K562 (cell line): ENCODE data around the gene SPATA3. TPM values are rescaled to one million over a fixed set of nuclear protein-coding genes. Genes with fewer than 3 reads are reported as not detected.

Experiments used
- ATAC-seq: fragments of 200-7000 bp; cut with Tn5 transposase; 3 replicates; pipeline ENCODE4 v1.9.1; 2020; ENCODE audit warnings: moderate library complexity
- BruUV-seq: library from RNA; stranded (reverse); fragments of 400-500 nt; replicated peaks from 2 replicates; lab custom pipeline; 2021; lab: Mats Ljungman, UMichigan
- CTCF ChIA-PET: fragments of 300-600 bp; formaldehyde crosslinking; extraction: SDS; loops from one replicate; lab custom pipeline; 2021; ENCODE audit warnings: low intra/inter-chr PET ratio; lab: Yijun Ruan, JAX
- POLR2A ChIA-PET: fragments of 300-600, 350-650 bp; sonication (Branson Sonifier 250); formaldehyde crosslinking; extraction: SDS; loops from one replicate; lab custom pipeline; 2021; ENCODE audit warnings: antibody characterized with exemption, inconsistent platforms; lab: Yijun Ruan, JAX
- DNase-seq, 4 experiments: peaks; one replicate each; pipeline versions ENCODE4 v3.0.0 to v3.0.0-alpha.2; 2011 to 2018; ENCODE audit warnings: low spot score in 3 of 4, mixed read lengths in 3 of 4; ENCODE audit errors: extremely low read depth in 1 of 4
- FAIRE-seq: peaks from 2 replicates; lab custom pipeline; 2011; peaks lifted over from hg19 to GRCh38; lab: Jason Lieb, UNC
- H2AFZ ChIP-seq: 2 replicates; pipeline ENCODE4 v1.6.0; 2011; ENCODE audit warnings: low read depth, low read length, control low read depth, inconsistent platforms
- H3K27ac ChIP-seq: fragments of 200-600 bp; 3 replicates; pipeline ENCODE4 v1.8.0; 2011; ENCODE audit warnings: low read depth, mild to moderate bottlenecking, control low read depth, inconsistent platforms, low read length, moderate library complexity, mixed read lengths; ENCODE audit errors: extremely low read depth
- H3K27me3 ChIP-seq, 2 experiments: fragments of 300-600 bp in 1 of 2; 2 replicates in 1 of 2; 3 replicates in 1 of 2; pipeline versions ENCODE4 v1.6.0 to v1.8.0; 2011; ENCODE audit warnings: inconsistent platforms in 2 of 2, low read length in 2 of 2, mild to moderate bottlenecking in 1 of 2, mixed read lengths in 1 of 2, moderate library complexity in 1 of 2; ENCODE audit not compliant: control insufficient read depth in 2 of 2, insufficient read depth in 2 of 2
- H3K36me3 ChIP-seq: fragments of 300-600 bp; 3 replicates; pipeline ENCODE4 v1.8.0; 2011; ENCODE audit warnings: mild to moderate bottlenecking, low read length, inconsistent platforms; ENCODE audit not compliant: control insufficient read depth, insufficient read depth
- H3K4me1 ChIP-seq, 2 experiments: fragments of 200-600 bp in 1 of 2; replicated peaks in 1 of 2; 2 replicates in 1 of 2; 3 replicates in 1 of 2; pipeline versions ENCODE4 v1.5.1 to v1.8.0; 2011; ENCODE audit warnings: inconsistent platforms in 2 of 2, low read length in 2 of 2, mild to moderate bottlenecking in 1 of 2, mixed read lengths in 1 of 2, moderate library complexity in 1 of 2; ENCODE audit not compliant: control insufficient read depth in 2 of 2, insufficient read depth in 2 of 2
- H3K4me2 ChIP-seq: 2 replicates; pipeline ENCODE4 v1.6.1; 2011; ENCODE audit warnings: low read length, control low read depth, inconsistent platforms, mixed read lengths; ENCODE audit not compliant: insufficient read depth
- H3K4me3 ChIP-seq: fragments of 200-600 bp; sonication (generic), shearing (Covaris generic); 2 replicates; pipeline ENCODE4 v1.5.1; 2016; ENCODE audit warnings: control low read depth, inconsistent platforms
- H3K79me2 ChIP-seq: fragments of 200-600 bp; 3 replicates; pipeline ENCODE4 v1.8.0; 2011; ENCODE audit warnings: low read length, inconsistent platforms; ENCODE audit not compliant: control insufficient read depth, insufficient read depth
- H3K9ac ChIP-seq, 2 experiments: 2 replicates each; pipeline versions ENCODE4 v1.6.0 to v1.6.1; 2011; ENCODE audit warnings: low read depth in 2 of 2, low read length in 2 of 2, control low read depth in 1 of 2, inconsistent platforms in 1 of 2, mild to moderate bottlenecking in 1 of 2, mixed read lengths in 1 of 2; ENCODE audit not compliant: insufficient read depth in 1 of 2
- H3K9me1 ChIP-seq: one replicate; pipeline ENCODE4 v1.6.0; 2011; ENCODE audit warnings: inconsistent platforms, mild to moderate bottlenecking, low read length, moderate library complexity; ENCODE audit not compliant: control insufficient read depth, insufficient read depth
- H3K9me3 ChIP-seq: replicated peaks from 2 replicates; pipeline ENCODE4 v1.5.1; 2011; ENCODE audit warnings: low read depth, low read length, inconsistent platforms; ENCODE audit not compliant: control insufficient read depth, insufficient read depth
- H4K20me1 ChIP-seq: replicated peaks from 2 replicates; pipeline ENCODE4 v1.6.1; 2011; ENCODE audit warnings: low read length, inconsistent platforms, mixed read lengths; ENCODE audit not compliant: control insufficient read depth, insufficient read depth
- CREB5 ChIP-seq: fragments of 250-450 bp; sonication (Bioruptor Pico); IDR thresholded peaks from 2 replicates; pipeline ENCODE4 v1.5.0; 2020; ENCODE audit warnings: mild to moderate bottlenecking
- CTCFL ChIP-seq: IDR thresholded peaks from 2 replicates; pipeline ENCODE4 v1.6.1; 2011; ENCODE audit warnings: borderline replicate concordance, low read depth, mild to moderate bottlenecking, moderate library complexity, low read length; ENCODE audit not compliant: insufficient read depth, poor library complexity, severe bottlenecking
- PHTF2 ChIP-seq: fragments of 250-450 bp; sonication (Bioruptor Pico); IDR thresholded peaks from 2 replicates; pipeline ENCODE4 v1.5.0; 2021; ENCODE audit warnings: mild to moderate bottlenecking
- TFAM ChIP-seq: fragments of 250-450 bp; sonication (Bioruptor Pico); conservative IDR thresholded peaks from 2 replicates; pipeline ENCODE4 v1.5.0; 2021; ENCODE audit warnings: mild to moderate bottlenecking, moderate library complexity
- YY1 ChIP-seq, 3 experiments: IDR thresholded peaks; 2 replicates each; pipeline ENCODE4 v1.6.1; 2011; ENCODE audit warnings: low read length in 2 of 3, mild to moderate bottlenecking in 2 of 3, moderate library complexity in 2 of 3, borderline replicate concordance in 1 of 3, control low read depth in 1 of 3, low read depth in 1 of 3; ENCODE audit not compliant: insufficient read depth in 3 of 3, insufficient replicate concordance in 2 of 3, control insufficient read depth in 1 of 3, insufficient read length in 1 of 3; ENCODE audit errors: extremely low read depth in 1 of 3
- ZNF134 ChIP-seq: fragments of 250-450 bp; sonication (Bioruptor Pico); conservative IDR thresholded peaks from 2 replicates; pipeline ENCODE4 v1.4.0; 2020
- WGBS: fragments of 100-300 bp; shearing (Covaris generic); methylation state at CpG from one replicate; pipeline ENCODE4 v1.1.6; 2016; ENCODE audit warnings: low coverage, mixed read lengths; ENCODE audit not compliant: insufficient coverage; ENCODE audit errors: missing lambda C conversion rate; 5-methylcytosine and 5-hydroxymethylcytosine counted together
- in situ Hi-C: fragments of 300-500 bp; cut with MboI; formaldehyde crosslinking; loops from 4 replicates; pipeline ENCODE4 v1.15.0; 2018; ENCODE audit warnings: inconsistent platforms, mixed read lengths
- intact Hi-C: fragments of 100-400 bp; cut with micrococcal nuclease; formaldehyde crosslinking; loops from 2 replicates; pipeline ENCODE4 v1.14.2; 2022
- polyA plus RNA-seq, 8 experiments: library from polyadenylated mRNA; depleted of rRNA in 4 of 8; stranded (reverse) in 5 of 8; unstranded in 3 of 8; fragments of >200 nt; fragmentation: Nextera tagmentation in 2 of 8; fragmentation: Illumina TruSeq in 1 of 8; extraction: Ambion mirVana in 2 of 8; extraction: Trizol in 1 of 8; gene quantifications; 2 replicates each; pipeline versions ENCODE4 v1.2.1 to v1.2.3, GENCODE V29; 2011 to 2014; ENCODE audit warnings: inconsistent platforms in 1 of 8, missing spikeins in 1 of 8
- total RNA-seq, 7 experiments: library from RNA; depleted of rRNA in 6 of 7; stranded (reverse); fragments of >200 nt in 6 of 7; fragmentation: Illumina TruSeq in 2 of 7; extraction: Trizol in 2 of 7; gene quantifications; 2 replicates each; pipeline versions ENCODE4 v1.2.1 to v1.2.3, GENCODE V29; 2011 to 2021; ENCODE audit warnings: low replicate concordance in 1 of 7

Gene SPATA3
- total and polyA plus RNA-seq, 9 of the 15 experiments (the other 6 are each of a cell fraction or from before 2014, with no cell fraction given): not detected

DNA sequence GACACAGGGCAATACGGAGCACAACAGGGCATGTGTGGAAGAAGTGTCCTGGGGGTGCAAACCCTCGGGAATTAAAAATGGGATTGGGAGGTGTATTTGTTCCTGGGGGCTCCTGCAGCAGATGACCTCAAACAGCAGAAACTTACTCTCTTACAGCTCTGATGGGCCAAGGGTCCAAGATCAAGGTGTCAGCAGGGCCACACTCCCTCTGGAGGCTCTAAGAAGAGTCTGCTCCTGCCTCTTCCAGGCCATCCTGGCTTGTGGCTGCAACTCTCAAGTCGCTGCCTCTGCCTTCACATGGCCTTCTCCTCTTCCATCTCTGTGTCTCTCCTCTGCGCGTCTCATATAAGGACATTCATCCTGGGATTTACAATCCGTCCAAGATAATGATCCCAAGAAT, 12.4 kb upstream of the SPATA3 start (continued):
- TF ChIP-seq CTCFL (no peak), ZNF134 (no peak)
- TF ChIP-seq, all 486 proteins: peak for 0

DNA sequence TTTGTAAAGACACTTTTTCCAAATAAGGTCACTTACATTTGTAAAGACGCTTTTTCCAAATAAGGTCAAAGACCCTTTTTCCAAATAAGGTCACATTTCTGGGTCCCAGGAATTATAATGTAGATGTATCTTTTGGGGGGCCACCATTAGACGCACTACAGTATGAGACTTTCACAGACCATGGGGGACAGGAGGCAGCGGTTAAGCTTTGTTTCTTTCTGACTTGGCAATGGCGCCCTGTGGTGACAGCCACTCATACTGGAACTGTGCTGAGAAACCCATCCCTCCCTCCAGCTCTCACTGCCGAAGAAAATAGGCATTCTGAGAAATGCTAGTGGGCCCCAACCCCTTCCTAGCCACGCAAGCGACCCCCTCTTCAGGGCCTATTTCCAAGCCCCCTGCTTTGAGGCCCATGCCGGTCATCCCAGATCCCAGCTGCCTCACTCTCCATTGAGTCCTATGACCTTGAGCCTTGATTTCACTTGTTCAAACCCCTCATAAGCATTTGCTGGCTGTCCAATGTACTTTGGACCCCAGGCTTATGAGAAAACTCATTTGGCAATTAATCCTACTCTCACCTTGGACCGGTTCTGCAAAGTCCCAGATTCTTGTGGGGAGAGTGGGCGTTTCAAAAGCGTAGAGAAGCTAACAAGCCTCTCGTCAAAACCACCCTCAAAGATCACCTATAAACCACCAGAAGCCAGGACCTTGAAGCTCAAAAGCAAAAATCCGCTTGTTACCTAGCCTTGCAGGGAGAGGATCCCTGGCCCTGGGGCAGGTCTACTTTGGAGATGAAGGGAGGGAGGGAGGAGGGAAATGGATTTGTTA, 11.3 kb upstream of the SPATA3 start:
- TF ChIP-seq CREB5 (CRISPR knock-in tag) (no peak), YY1 (IDR thresholded peaks at IDR 0.05; ENCODE audit: borderline replicate concordance in 1 of 3, control insufficient read depth in 1 of 3, extremely low read depth in 1 of 3, insufficient read depth in 3 of 3, insufficient read length in 1 of 3, insufficient replicate concordance in 2 of 3, low read depth in 1 of 3, low read length in 2 of 3) (peak in 1 of 3 experiments; percentile 19), PHTF2 (no peak), TFAM (CRISPR knock-in tag) (no peak)
- H3K36me3 ChIP-seq: no peaks in the 10 kb centered on the region
- no peaks in the 10 kb centered on the region for H4K20me1 ChIP-seq
- BruUV-seq: no TSS peak
- WGBS: 25% methylated on average over 10 of the region's 13 CpGs
- H3K4me3 ChIP-seq: no peak overlapping the region
- H3K4me1 ChIP-seq: peaks cover 2 to 7% of the 10 kb centered on the region in 2 experiments; a peak in 2 of 5 replicates
- DNase-seq: no peak
- ChIA-PET POLR2A (no interaction called here), CTCF (no interaction called here)
- H3K27me3 ChIP-seq: peaks cover under 1 to 10% of the 10 kb centered on the region in 2 experiments; a peak in 3 of 5 replicates
- no peak overlapping the region for H2AFZ ChIP-seq
- in situ Hi-C loops (loop anchor here (5.0 to 10.0 kb wide), 2 partner anchors 77 to 160 kb away; no protein-coding TSS in a partner anchor), intact Hi-C loops (loop anchor here (5.0 kb wide), 2 partner anchors 62 to 137 kb away; no protein-coding TSS in a partner anchor)
- no peaks in the 10 kb centered on the region for H3K9me1 ChIP-seq
- no peak for FAIRE-seq
- ATAC-seq: no peak
- H3K4me2 ChIP-seq: no peak overlapping the region
- H3K9ac ChIP-seq: no peak overlapping the region
- H3K9me3 ChIP-seq: no peaks in the 10 kb centered on the region
- H3K27ac ChIP-seq: no peak overlapping the region
- no peaks in the 10 kb centered on the region for H3K79me2 ChIP-seq
